H1 (cell line): ENCODE data around the gene CTXN1. TPM values are rescaled to one million over a fixed set of nuclear protein-coding genes. Genes with fewer than 3 reads are reported as not detected.

Experiments
- CTCF ChIA-PET: fragments of 300-600 bp; sonication (Branson Sonifier 250); formaldehyde crosslinking; loops from one replicate; lab custom pipeline; 2021; ENCODE audit not compliant: partially characterized antibody; lab: Charles Lee
- POLR2A ChIA-PET: fragments of 300-600 bp; sonication (Branson Sonifier 250); formaldehyde crosslinking; loops from one replicate; lab custom pipeline; 2021; ENCODE audit warnings: inconsistent platforms; ENCODE audit not compliant: partially characterized antibody; lab: Charles Lee
- DNase-seq, 2 experiments: peaks; one replicate each; pipeline versions ENCODE4 v3.0.0 to v3.0.0-alpha.2; 2010 to 2022; ENCODE audit warnings: low spot score in 2 of 2, low read depth in 1 of 2, mixed read lengths in 1 of 2
- FAIRE-seq: peaks from 2 replicates; lab custom pipeline; 2011; peaks lifted over from hg19 to GRCh38; lab: Jason Lieb, UNC
- H2AFZ ChIP-seq: 2 replicates; pipeline ENCODE4 v1.8.1; 2012; ENCODE audit warnings: low read length, inconsistent platforms
- H2AK5ac ChIP-seq: 2 replicates; pipeline ENCODE4 v1.6.1; 2013; ENCODE audit warnings: low read depth, low read length
- H2BK120ac ChIP-seq: replicated peaks from 2 replicates; pipeline ENCODE3; 2013; ENCODE audit warnings: low read depth, low read length, inconsistent platforms
- H2BK12ac ChIP-seq: 2 replicates; pipeline ENCODE4 v1.6.1; 2013; ENCODE audit warnings: low read depth, low read length
- H2BK15ac ChIP-seq: 2 replicates; pipeline ENCODE4 v1.6.1; 2013; ENCODE audit warnings: low read length
- H2BK20ac ChIP-seq: 2 replicates; pipeline ENCODE4 v1.6.1; 2013; ENCODE audit warnings: low read length
- H2BK5ac ChIP-seq: 2 replicates; pipeline ENCODE4 v1.6.1; 2013; ENCODE audit warnings: low read depth, low read length
- H3K14ac ChIP-seq: 2 replicates; pipeline ENCODE4 v1.6.1; 2013; ENCODE audit warnings: inconsistent platforms; ENCODE audit not compliant: insufficient read length
- H3K18ac ChIP-seq: 2 replicates; pipeline ENCODE4 v1.6.1; 2013; ENCODE audit warnings: low read length; ENCODE audit errors: extremely low read depth
- H3K23ac ChIP-seq: 2 replicates; pipeline ENCODE4 v1.6.1; 2013; ENCODE audit warnings: inconsistent platforms; ENCODE audit not compliant: insufficient read length
- H3K23me2 ChIP-seq: 2 replicates; pipeline ENCODE4 v1.6.1; 2013; ENCODE audit warnings: low read depth, low read length
- H3K27ac ChIP-seq: 2 replicates; pipeline ENCODE4 v1.6.1; 2011; ENCODE audit warnings: low read depth, low read length, inconsistent platforms
- H3K27me3 ChIP-seq, 4 experiments: replicated peaks in 1 of 4; 1 replicate in 1 of 4; 2 replicates in 3 of 4; pipeline versions ENCODE4 v1.6.1 to v1.8.1; 2011 to 2013; ENCODE audit warnings: low read length in 3 of 4, mild to moderate bottlenecking in 3 of 4, inconsistent platforms in 2 of 4, mixed read lengths in 2 of 4, moderate library complexity in 1 of 4; ENCODE audit not compliant: control insufficient read depth in 3 of 4, insufficient read depth in 3 of 4; ENCODE audit errors: extremely low read depth in 1 of 4
- H3K36me3 ChIP-seq, 4 experiments: 2 replicates each; pipeline versions ENCODE4 v1.6.1 to v1.8.1; 2011 to 2013; ENCODE audit warnings: mild to moderate bottlenecking in 4 of 4, low read length in 3 of 4, moderate library complexity in 2 of 4, control low read depth in 1 of 4, inconsistent platforms in 1 of 4; ENCODE audit not compliant: insufficient read depth in 4 of 4, control insufficient read depth in 2 of 4
- H3K4ac ChIP-seq: replicated peaks from 2 replicates; pipeline ENCODE3; 2013; ENCODE audit warnings: low read length, low read depth, mixed read lengths, inconsistent platforms; ENCODE audit not compliant: insufficient read length
- H3K4me1 ChIP-seq, 4 experiments: replicated peaks in 1 of 4; 1 replicate in 1 of 4; 2 replicates in 3 of 4; pipeline versions ENCODE4 v1.6.1 to v1.8.1; 2011 to 2013; ENCODE audit warnings: low read length in 3 of 4, inconsistent platforms in 2 of 4, mixed read lengths in 1 of 4; ENCODE audit not compliant: insufficient read depth in 4 of 4, control insufficient read depth in 3 of 4
- H3K4me2 ChIP-seq, 2 experiments: 2 replicates each; pipeline versions ENCODE4 v1.6.1 to v1.8.1; 2011 to 2013; ENCODE audit warnings: low read depth in 2 of 2, low read length in 2 of 2, control low read depth in 1 of 2, inconsistent platforms in 1 of 2, mild to moderate bottlenecking in 1 of 2; ENCODE audit not compliant: insufficient read depth in 1 of 2
- H3K4me3 ChIP-seq, 4 experiments: fragments of 200-600, 300-600 bp in 1 of 4; sonication (generic), shearing (Covaris generic), sonication (Bioruptor Twin) in 1 of 4; 2 replicates each; pipeline versions ENCODE4 v1.5.1 to v1.8.1; 2011 to 2016; ENCODE audit warnings: low read length in 4 of 4, low read depth in 3 of 4, control low read depth in 2 of 4, inconsistent platforms in 2 of 4, mild to moderate bottlenecking in 2 of 4, mixed read lengths in 1 of 4, moderate library complexity in 1 of 4; ENCODE audit not compliant: insufficient read depth in 2 of 4; ENCODE audit errors: extremely low read depth in 1 of 4
- H3K56ac ChIP-seq: replicated peaks from 2 replicates; pipeline ENCODE3; 2013; ENCODE audit warnings: low read depth, mild to moderate bottlenecking, mixed read lengths, low read length, inconsistent platforms; ENCODE audit not compliant: insufficient read length
- H3K79me1 ChIP-seq: 2 replicates; pipeline ENCODE4 v1.6.1; 2013; ENCODE audit warnings: low read depth, low read length, control low read depth
- H3K79me2 ChIP-seq, 2 experiments: 2 replicates each; pipeline versions ENCODE4 v1.6.1 to v1.8.1; 2012 to 2013; ENCODE audit warnings: low read length in 2 of 2, mild to moderate bottlenecking in 2 of 2, inconsistent platforms in 1 of 2; ENCODE audit not compliant: insufficient read depth in 2 of 2, control insufficient read depth in 1 of 2
- H3K9ac ChIP-seq, 4 experiments: replicated peaks in 1 of 4; 1 replicate in 1 of 4; 2 replicates in 3 of 4; pipeline versions ENCODE4 v1.6.1 to v1.8.1; 2011 to 2013; ENCODE audit warnings: low read depth in 3 of 4, low read length in 3 of 4, control low read depth in 2 of 4, mild to moderate bottlenecking in 2 of 4, moderate library complexity in 2 of 4, inconsistent platforms in 1 of 4; ENCODE audit errors: extremely low read depth in 1 of 4
- H3K9me3 ChIP-seq, 2 experiments: 2 replicates each; pipeline versions ENCODE4 v1.6.1 to v1.8.1; 2012 to 2013; ENCODE audit warnings: mild to moderate bottlenecking in 2 of 2, moderate library complexity in 2 of 2, control low read depth in 1 of 2, inconsistent platforms in 1 of 2, low read depth in 1 of 2, low read length in 1 of 2, mixed read lengths in 1 of 2; ENCODE audit not compliant: insufficient read depth in 2 of 2
- H4K20me1 ChIP-seq, 2 experiments: replicated peaks in 1 of 2; 2 replicates each; pipeline versions ENCODE3 to v1.8.1; 2011 to 2013; ENCODE audit warnings: inconsistent platforms in 2 of 2, low read length in 2 of 2, mild to moderate bottlenecking in 1 of 2; ENCODE audit not compliant: insufficient read depth in 2 of 2, control insufficient read depth in 1 of 2
- H4K5ac ChIP-seq: 2 replicates; pipeline ENCODE4 v1.6.1; 2013; ENCODE audit warnings: low read length, low read depth, mixed read lengths, inconsistent platforms; ENCODE audit not compliant: insufficient read length
- H4K8ac ChIP-seq: 2 replicates; pipeline ENCODE4 v1.8.0; 2013; ENCODE audit warnings: mild to moderate bottlenecking, moderate library complexity, low read length, inconsistent platforms; ENCODE audit not compliant: insufficient read depth; ENCODE audit errors: extremely low read depth
- H4K91ac ChIP-seq: replicated peaks from 2 replicates; pipeline ENCODE3; 2013; ENCODE audit warnings: low read length, mixed read lengths, inconsistent platforms; ENCODE audit not compliant: insufficient read length
- BRCA1 ChIP-seq: IDR thresholded peaks from 2 replicates; pipeline ENCODE4 v1.6.1; 2012; ENCODE audit warnings: low read depth, low read length, improper control_type of control experiment
- CHD2 ChIP-seq: IDR thresholded peaks from 2 replicates; pipeline ENCODE4 v1.6.1; 2012; ENCODE audit warnings: low read length, improper control_type of control experiment
- EGR1 ChIP-seq: IDR thresholded peaks from 2 replicates; pipeline ENCODE4 v1.6.1; 2011; ENCODE audit warnings: low read depth, low read length, borderline replicate concordance
- EP300 ChIP-seq, 2 experiments: IDR thresholded peaks; 1 replicate in 1 of 2; 2 replicates in 1 of 2; pipeline ENCODE4 v1.6.1; 2011 to 2012; ENCODE audit warnings: low read depth in 2 of 2, low read length in 2 of 2, mild to moderate bottlenecking in 2 of 2, borderline replicate concordance in 1 of 2, inconsistent platforms in 1 of 2, moderate library complexity in 1 of 2
- GABPA ChIP-seq: IDR thresholded peaks from 2 replicates; pipeline ENCODE4 v1.6.1; 2011; ENCODE audit warnings: mild to moderate bottlenecking, low read length, moderate library complexity, borderline replicate concordance; ENCODE audit not compliant: insufficient read depth
- JUND ChIP-seq: IDR thresholded peaks from 2 replicates; pipeline ENCODE4 v1.6.1; 2011; ENCODE audit warnings: mild to moderate bottlenecking, improper control_type of control experiment, low read length
- POLR2AphosphoS5 ChIP-seq: IDR thresholded peaks from 2 replicates; pipeline ENCODE4 v1.6.1; 2011; ENCODE audit warnings: low read depth, low read length
- RFX5 ChIP-seq: IDR thresholded peaks from 2 replicates; pipeline ENCODE4 v1.6.1; 2011; ENCODE audit warnings: low read depth, low read length, improper control_type of control experiment, borderline replicate concordance
- SIX5 ChIP-seq: IDR thresholded peaks from 2 replicates; pipeline ENCODE4 v1.6.1; 2011; ENCODE audit warnings: mild to moderate bottlenecking, low read depth, low read length
- WGBS, 2 experiments: shearing (Covaris generic) in 1 of 2; methylation state at CpG; one replicate each; pipeline versions ENCODE4 v1.1.6 to v1.1.7; 2013 to 2015; ENCODE audit warnings: low lambda C conversion rate in 2 of 2, mixed read lengths in 2 of 2, inconsistent platforms in 1 of 2, low coverage in 1 of 2, missing lambda C conversion rate in 1 of 2; ENCODE audit not compliant: insufficient replicate concordance in 2 of 2, insufficient coverage in 1 of 2, insufficient read length in 1 of 2; ENCODE audit errors: extremely low coverage in 1 of 2, missing lambda C conversion rate in 1 of 2; 5-methylcytosine and 5-hydroxymethylcytosine counted together
- polyA plus RNA-seq, 7 experiments: library from polyadenylated mRNA; depleted of rRNA in 3 of 7; stranded (reverse) in 5 of 7; unstranded in 2 of 7; fragments of >200 nt in 5 of 7; fragments of 200-250 nt in 2 of 7; gene quantifications; 1 replicate in 5 of 7; 2 replicates in 1 of 7; 4 replicates in 1 of 7; pipeline versions ENCODE4 v1.2.1 to v1.2.3, GENCODE V29; 2011 to 2013; ENCODE audit warnings: missing spikeins in 2 of 7, mixed read lengths in 2 of 7
- total RNA-seq: library from RNA; stranded (reverse); fragmentation: NEBNext Ultra II Directional; extraction: Animal tissue kit (Norgen Biotek cat#: 25700); gene quantifications from 2 replicates; pipeline ENCODE4 v1.2.1, GENCODE V29; 2021

Gene CTXN1
- total and polyA plus RNA-seq, 2 of the 8 experiments (the other 6 are each of a cell fraction or from before 2014, with no cell fraction given): 16.4 to 58.0 TPM

DNA sequence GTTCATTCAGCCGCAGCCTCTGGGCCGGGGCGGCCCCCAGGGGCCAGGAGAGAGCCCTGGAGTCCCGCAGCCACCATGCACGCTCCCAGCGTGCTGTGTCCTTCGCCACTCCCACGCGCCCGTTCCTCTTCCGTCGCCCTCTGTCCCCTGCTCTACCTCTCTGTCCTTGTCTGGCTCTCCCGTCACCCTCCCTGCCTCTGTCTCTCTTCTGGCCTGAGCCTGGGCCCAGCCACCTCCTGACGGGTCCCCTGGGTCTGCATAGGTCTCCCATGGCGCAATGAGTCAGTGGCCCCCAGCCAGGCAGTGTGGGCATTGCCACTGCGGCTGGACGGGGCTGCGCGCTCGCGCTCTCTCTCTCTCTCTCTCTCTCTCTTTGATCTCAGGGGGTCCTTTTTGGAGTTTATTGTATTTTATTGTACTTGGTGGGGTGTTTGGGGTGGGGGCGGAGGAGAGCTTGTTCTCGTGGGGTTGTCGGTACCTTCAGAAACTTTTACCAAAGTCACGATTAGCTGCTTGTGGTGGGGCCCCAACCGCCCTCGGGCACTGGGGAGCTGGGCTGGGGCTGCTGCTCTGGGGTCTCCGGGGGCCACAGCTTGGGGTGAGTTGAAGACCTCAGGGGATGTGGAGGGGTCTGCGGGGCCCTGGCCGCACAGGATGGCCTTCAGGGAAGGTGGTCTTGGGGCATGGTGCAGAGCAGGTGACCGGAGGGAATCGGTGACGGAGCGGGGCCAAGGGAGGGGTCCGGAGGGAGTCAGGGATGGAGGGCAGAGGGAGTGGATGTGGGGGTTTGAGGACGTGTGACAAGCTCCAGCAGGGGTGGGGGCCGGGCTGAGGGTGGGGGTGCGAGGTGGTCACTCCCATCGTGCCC is 13.0 kb downstream of the CTXN1 start:
- Histone ChIP-seq H3K23ac (no peak overlapping the region), H3K18ac (no peak overlapping the region), H3K27me3 (peaks cover 17 to 35% (median 29%) of the 10 kb centered on the region in 4 experiments; a peak in 6 of 7 replicates), H2BK12ac (no peak overlapping the region), H3K79me2 (no peaks in the 10 kb centered on the region), H3K23me2 (peaks cover 12% of the 10 kb centered on the region; the same call in 1 of the 2 replicates), H3K4me1 (peaks cover 0 to 8% (median 6%) of the 10 kb centered on the region in 4 experiments; a peak in 5 of 7 replicates), H2BK120ac (no peak overlapping the region), H3K9ac (no peak overlapping the region; a peak in 1 of 7 replicates), H2AFZ (no peak overlapping the region), H3K56ac (no peak overlapping the region), H2BK15ac (no peak overlapping the region), H4K5ac (no peak overlapping the region), H3K79me1 (0 out of 2 replicates have a peak, but pooled peaks cover 2% of the 10 kb centered on the region), H2BK5ac (no peak overlapping the region), H3K9me3 (no peaks in the 10 kb centered on the region), H2BK20ac (no peak overlapping the region), H4K20me1 (peaks cover 5 to 17% of the 10 kb centered on the region in 2 experiments), H3K4ac (no peak overlapping the region), H2AK5ac (no peak overlapping the region), H4K91ac (no peak overlapping the region), H3K27ac (no peak overlapping the region), H3K4me2 (no peak overlapping the region), H4K8ac (peak overlapping the region; percentile 51; the same call in 1 of the 2 replicates), H3K36me3 (peaks cover 5 to 30% (median 16%) of the 10 kb centered on the region in 4 experiments; a peak in 4 of 8 replicates), H3K4me3 (no peak overlapping the region), H3K14ac (no peak overlapping the region)
- DNase-seq (no peak), FAIRE-seq (no peak)
- 94% methylated on average over 25 of the region's 39 CpGs; no CpG with 5 or more reads in 1 of the 2 experiments for WGBS, 2 experiments
- TF ChIP-seq SIX5 (no peak), GABPA (no peak), JUND (no peak), POLR2AphosphoS5 (no peak), EGR1 (no peak), BRCA1 (no peak), RFX5 (no peak), CHD2 (no peak), EP300 (IDR thresholded peaks at IDR 0.05; ENCODE audit: borderline replicate concordance in 1 of 2, low read depth in 2 of 2, low read length in 2 of 2) (no peak)
- POLR2A ChIA-PET: interaction anchor here (1.4 to 2.3 kb wide), 4 partner anchors 9 to 44 kb away, joined by 3 to 8 read pairs (median 6); partner anchors contain the start of gene MAP2K7
- CTCF ChIA-PET: interaction anchor here (1.2 to 2.3 kb wide), 6 partner anchors 11 to 55 kb away, joined by 3 to 9 read pairs (median 3); no protein-coding TSS in a partner anchor
